Fibroblast of lung (primary cell): ENCODE measurements around the gene SH3PXD2A. TPM values are rescaled to one million over a fixed set of nuclear protein-coding genes. Genes with fewer than 3 reads are reported as not detected.

Source experiments
- DNase-seq, 2 donors: peaks; one replicate each; pipeline versions ENCODE4 v3.0.0 to v3.0.0-alpha.2; 2010; ENCODE audit warnings: low read depth in 2 of 2
- H2AFZ ChIP-seq: 2 replicates; pipeline ENCODE4 v1.5.1; 2012; ENCODE audit warnings: low read length, control low read depth, inconsistent platforms
- H3K27ac ChIP-seq: 2 replicates; pipeline ENCODE4 v1.5.1; 2011; ENCODE audit warnings: low read length, control low read depth; ENCODE audit not compliant: insufficient read depth
- H3K27me3 ChIP-seq: 2 replicates; pipeline ENCODE4 v1.5.1; 2011; ENCODE audit warnings: mild to moderate bottlenecking, low read length; ENCODE audit not compliant: control insufficient read depth, insufficient read depth
- H3K36me3 ChIP-seq: 2 replicates; pipeline ENCODE4 v1.5.1; 2011; ENCODE audit warnings: low read length; ENCODE audit not compliant: control insufficient read depth, insufficient read depth
- H3K4me1 ChIP-seq: 2 replicates; pipeline ENCODE4 v1.5.1; 2011; ENCODE audit warnings: low read length; ENCODE audit not compliant: control insufficient read depth, insufficient read depth; ENCODE audit errors: extremely low read depth
- H3K4me2 ChIP-seq: 2 replicates; pipeline ENCODE4 v1.5.1; 2011; ENCODE audit warnings: low read length, control low read depth; ENCODE audit not compliant: insufficient read depth; ENCODE audit errors: extremely low read depth
- H3K4me3 ChIP-seq, 4 experiments: fragments of 200-600 bp in 1 of 4; sonication (generic) in 1 of 4; replicated peaks in 1 of 4; 2 replicates each; pipeline ENCODE4 v1.5.1; 2011 to 2016; ENCODE audit warnings: low read length in 4 of 4, low read depth in 3 of 4, mild to moderate bottlenecking in 3 of 4, control low read depth in 2 of 4, inconsistent platforms in 1 of 4, mixed read lengths in 1 of 4; ENCODE audit not compliant: insufficient read depth in 1 of 4; ENCODE audit errors: control extremely low read depth in 1 of 4
- H3K79me2 ChIP-seq: 2 replicates; pipeline ENCODE4 v1.5.1; 2012; ENCODE audit warnings: mild to moderate bottlenecking, low read length, inconsistent platforms; ENCODE audit not compliant: control insufficient read depth, insufficient read depth
- H3K9ac ChIP-seq: 2 replicates; pipeline ENCODE4 v1.5.1; 2011; ENCODE audit warnings: mild to moderate bottlenecking, low read length, control low read depth; ENCODE audit not compliant: insufficient read depth
- H3K9me3 ChIP-seq: 2 replicates; pipeline ENCODE4 v1.5.1; 2012; ENCODE audit warnings: low read depth, low read length; ENCODE audit not compliant: control insufficient read depth, insufficient read depth
- H4K20me1 ChIP-seq: 2 replicates; pipeline ENCODE4 v1.5.1; 2011; ENCODE audit warnings: low read length; ENCODE audit not compliant: control insufficient read depth, insufficient read depth; ENCODE audit errors: extremely low read depth
- EZH2 ChIP-seq: IDR thresholded peaks from 2 replicates; pipeline ENCODE4 v1.5.1; 2012; ENCODE audit warnings: low read length, control low read depth, mild to moderate bottlenecking; ENCODE audit errors: missing control alignments
- polyA plus RNA-seq, 2 donors: library from polyadenylated mRNA; depleted of rRNA in 1 of 2; stranded (reverse) in 1 of 2; unstranded in 1 of 2; fragments of >200 nt; gene quantifications; 2 replicates each; pipeline ENCODE4 v1.2.1, GENCODE V29; 2011 to 2012; ENCODE audit warnings: missing spikeins in 1 of 2
- total RNA-seq: library from RNA; depleted of rRNA; stranded (reverse); fragments of >200 nt; gene quantifications from 2 replicates; pipeline ENCODE4 v1.2.1, GENCODE V29; 2014
- TF ChIP-seq, protein P1 (sequence below), 2 donors: IDR thresholded peaks in 1 of 2; conservative IDR thresholded peaks in 1 of 2; 1 replicate in 1 of 2; 2 replicates in 1 of 2; pipeline ENCODE4 v1.5.1; 2011 to 2012; ENCODE audit warnings: low read length in 2 of 2, control low read depth in 1 of 2, inconsistent platforms in 1 of 2, low read depth in 1 of 2, mild to moderate bottlenecking in 1 of 2

Gene SH3PXD2A
- total and polyA plus RNA-seq, 2 donors (not counting 1 experiment from before 2014, with no cell fraction given) = 25.5 to 33.2 TPM

DNA sequence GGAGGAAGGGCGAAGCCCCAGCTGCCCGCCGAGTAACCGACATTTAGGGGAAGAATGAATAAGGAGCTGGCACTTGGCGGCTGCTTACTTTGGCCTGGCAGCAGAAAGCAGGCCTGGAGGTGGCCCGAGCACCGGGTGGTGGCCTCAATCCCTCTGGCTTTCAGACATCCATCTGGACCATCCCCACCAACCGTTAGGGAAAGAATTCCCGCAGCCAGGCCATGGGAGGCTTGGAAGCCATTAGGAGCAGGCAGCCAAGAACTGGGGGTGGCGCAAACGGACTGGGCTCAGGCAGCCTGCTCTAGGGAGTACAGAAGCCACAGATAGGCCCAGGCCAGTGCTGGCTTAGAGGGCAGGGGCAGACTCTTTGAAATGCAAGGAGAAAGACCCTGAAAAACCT is 229.2 kb downstream of the SH3PXD2A start:
- H3K4me1 ChIP-seq = peaks cover 4% of the 10 kb centered on the region
- no peaks in the 10 kb centered on the region for H3K79me2 ChIP-seq
- no peak overlapping the region for H3K9ac ChIP-seq
- H3K4me2 ChIP-seq = no peak overlapping the region
- no peaks in the 10 kb centered on the region for H3K9me3 ChIP-seq
- no peak overlapping the region for H3K4me3 ChIP-seq
- H2AFZ ChIP-seq = no peak overlapping the region
- H3K27ac ChIP-seq = no peak overlapping the region
- peaks cover 40% of the 10 kb centered on the region for H3K36me3 ChIP-seq
- TF ChIP-seq, protein P1, sequence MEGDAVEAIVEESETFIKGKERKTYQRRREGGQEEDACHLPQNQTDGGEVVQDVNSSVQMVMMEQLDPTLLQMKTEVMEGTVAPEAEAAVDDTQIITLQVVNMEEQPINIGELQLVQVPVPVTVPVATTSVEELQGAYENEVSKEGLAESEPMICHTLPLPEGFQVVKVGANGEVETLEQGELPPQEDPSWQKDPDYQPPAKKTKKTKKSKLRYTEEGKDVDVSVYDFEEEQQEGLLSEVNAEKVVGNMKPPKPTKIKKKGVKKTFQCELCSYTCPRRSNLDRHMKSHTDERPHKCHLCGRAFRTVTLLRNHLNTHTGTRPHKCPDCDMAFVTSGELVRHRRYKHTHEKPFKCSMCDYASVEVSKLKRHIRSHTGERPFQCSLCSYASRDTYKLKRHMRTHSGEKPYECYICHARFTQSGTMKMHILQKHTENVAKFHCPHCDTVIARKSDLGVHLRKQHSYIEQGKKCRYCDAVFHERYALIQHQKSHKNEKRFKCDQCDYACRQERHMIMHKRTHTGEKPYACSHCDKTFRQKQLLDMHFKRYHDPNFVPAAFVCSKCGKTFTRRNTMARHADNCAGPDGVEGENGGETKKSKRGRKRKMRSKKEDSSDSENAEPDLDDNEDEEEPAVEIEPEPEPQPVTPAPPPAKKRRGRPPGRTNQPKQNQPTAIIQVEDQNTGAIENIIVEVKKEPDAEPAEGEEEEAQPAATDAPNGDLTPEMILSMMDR (conservative IDR thresholded peaks at IDR 0.05 in 1 of 2, IDR thresholded peaks at IDR 0.05 in 1 of 2; ENCODE audit: low read depth in 1 of 2, low read length in 2 of 2) = no peak
- no peak for TF ChIP-seq EZH2
- no peaks in the 10 kb centered on the region for H4K20me1 ChIP-seq
- DNase-seq = no peak
- H3K27me3 ChIP-seq = no peaks in the 10 kb centered on the region

DNA sequence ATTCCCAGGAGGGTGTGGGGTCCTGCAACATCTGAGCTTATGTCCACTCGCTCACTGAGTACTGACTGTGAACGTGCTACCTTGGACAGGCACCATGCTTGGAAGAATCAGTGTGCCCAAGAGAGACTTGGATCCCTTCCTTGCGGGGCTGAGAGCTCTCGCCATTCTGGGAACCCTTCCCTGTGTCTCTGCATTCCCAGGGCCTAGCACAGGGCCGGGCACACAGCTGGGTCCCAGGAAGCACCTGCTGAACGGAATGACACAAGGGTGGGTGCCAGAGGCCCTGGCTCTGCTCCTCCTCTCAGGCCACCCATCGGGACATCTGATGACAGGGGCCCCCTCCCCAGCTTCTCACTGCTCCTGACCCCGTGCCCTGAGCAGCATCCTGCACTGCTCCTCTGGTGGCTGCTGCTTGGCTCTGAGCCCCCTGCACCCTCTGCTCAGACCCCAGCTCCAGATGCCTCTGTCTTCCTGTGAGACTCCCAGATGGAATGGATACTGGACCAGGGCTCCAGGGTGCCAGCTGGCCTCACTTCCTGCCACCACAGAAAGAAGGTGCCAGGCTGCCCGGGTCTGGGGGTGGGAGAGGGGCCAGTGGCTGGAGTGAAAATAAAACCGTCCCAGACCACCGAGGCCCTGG is 232.3 kb downstream of the SH3PXD2A start:
- Histone ChIP-seq H3K9ac (no peak overlapping the region), H3K9me3 (no peaks in the 10 kb centered on the region), H3K27me3 (no peaks in the 10 kb centered on the region), H3K4me3 (no peak overlapping the region), H3K36me3 (peaks cover 45% of the 10 kb centered on the region), H3K4me2 (no peak overlapping the region), H4K20me1 (no peaks in the 10 kb centered on the region), H3K27ac (no peak overlapping the region), H3K79me2 (no peaks in the 10 kb centered on the region), H3K4me1 (peaks cover 29% of the 10 kb centered on the region), H2AFZ (no peak overlapping the region)
- TF ChIP-seq, protein P1 (conservative IDR thresholded peaks at IDR 0.05 in 1 of 2, IDR thresholded peaks at IDR 0.05 in 1 of 2; ENCODE audit: low read depth in 1 of 2, low read length in 2 of 2) = no peak
- TF ChIP-seq EZH2 = no peak
- DNase-seq = no peak

DNA sequence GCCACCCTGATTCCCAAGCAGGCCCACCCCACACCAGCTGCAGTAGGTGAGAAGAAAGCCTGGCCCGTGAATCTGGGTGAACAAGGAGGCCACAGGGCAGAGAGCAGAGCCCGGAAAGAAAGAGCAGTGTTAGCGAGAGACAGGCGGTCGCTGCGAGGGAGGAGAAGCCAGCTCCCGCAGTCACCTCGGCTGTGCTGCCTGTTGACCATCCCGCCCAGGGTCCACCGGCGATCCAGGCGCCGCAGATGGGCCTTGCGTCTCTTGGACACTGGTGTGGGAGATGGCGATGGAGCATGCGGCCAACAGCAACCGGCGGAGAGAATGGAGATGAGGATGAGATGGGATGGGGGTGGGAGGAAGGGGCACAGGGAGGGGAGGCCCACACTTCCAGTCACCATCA is 233.1 kb downstream of the SH3PXD2A start:
- TF ChIP-seq EZH2 = no peak
- TF ChIP-seq, protein P1 (conservative IDR thresholded peaks at IDR 0.05 in 1 of 2, IDR thresholded peaks at IDR 0.05 in 1 of 2; ENCODE audit: low read depth in 1 of 2, low read length in 2 of 2) = no peak
- Histone ChIP-seq H3K9me3 (no peaks in the 10 kb centered on the region), H3K27ac (no peak overlapping the region), H3K4me3 (no peak overlapping the region), H4K20me1 (no peaks in the 10 kb centered on the region), H3K79me2 (no peaks in the 10 kb centered on the region), H2AFZ (no peak overlapping the region), H3K27me3 (no peaks in the 10 kb centered on the region), H3K36me3 (peaks cover 47% of the 10 kb centered on the region), H3K9ac (no peak overlapping the region), H3K4me2 (no peak overlapping the region), H3K4me1 (peaks cover 37% of the 10 kb centered on the region)
- DNase-seq = no peak
